HG03565 (cell line): ENCODE results near the gene THAP5.

Source experiments
- ATAC-seq: cut with Tn5 transposase; IDR thresholded peaks from one replicate; pipeline ENCODE4 v1.9.1; 2021; ENCODE audit warnings: mild to moderate bottlenecking, moderate library complexity; ENCODE audit not compliant: unreplicated experiment

Gene THAP5

GRCh38 chr7:108569381-108570145 lies at the start of gene THAP5, which contains the start of gene DNAJB9:
Gene THAP5 (minus strand): TSS chr7:108569706. CDS start chr7:108569569, 137 bp downstream.
Gene DNAJB9 (plus strand): TSS chr7:108569874. CDS start chr7:108571727, 1,853 bp downstream.
- ATAC-seq: peak; percentile 95

GRCh38 chr7:108618056-108618455 lies 48.5 kb upstream of the THAP5 start:
- ATAC-seq: no peak

GRCh38 chr7:108614896-108615295 lies 45.4 kb upstream of the THAP5 start:
- ATAC-seq: no peak

GRCh38 chr7:108613949-108614381 lies 44.5 kb upstream of the THAP5 start:
- ATAC-seq: no peak

GRCh38 chr7:108613147-108613948 lies 43.8 kb upstream of the THAP5 start:
- peak; percentile 83 for ATAC-seq

- no peak for ATAC-seq
Observed at GRCh38 chr7:108611268-108611667, 41.8 kb upstream of the THAP5 start.

- ATAC-seq: no peak
Observed at GRCh38 chr7:108609643-108610042, 40.1 kb upstream of the THAP5 start.

- peak; percentile 84 for ATAC-seq
Observed at GRCh38 chr7:108605559-108606201, 36.2 kb upstream of the THAP5 start.

GRCh38 chr7:108604307-108605077 lies 35.0 kb upstream of the THAP5 start:
- ATAC-seq: no peak

- no peak for ATAC-seq
Observed at GRCh38 chr7:108603656-108604306, 34.3 kb upstream of the THAP5 start.

GRCh38 chr7:108600399-108600798 lies 30.9 kb upstream of the THAP5 start:
- no peak for ATAC-seq

- ATAC-seq: no peak
Observed at GRCh38 chr7:108598914-108599580, 29.5 kb upstream of the THAP5 start.

- no peak for ATAC-seq
Observed at GRCh38 chr7:108598153-108598552, 28.6 kb upstream of the THAP5 start.

- ATAC-seq: peak; percentile 76
Observed at GRCh38 chr7:108596560-108596959, 27.1 kb upstream of the THAP5 start.

GRCh38 chr7:108592646-108593201 lies 23.2 kb upstream of the THAP5 start:
- ATAC-seq: no peak

GRCh38 chr7:108590606-108591005 lies 21.1 kb upstream of the THAP5 start:
- ATAC-seq: no peak

- ATAC-seq: no peak
Observed at GRCh38 chr7:108589874-108590273, 20.4 kb upstream of the THAP5 start.

- no peak for ATAC-seq
Observed at GRCh38 chr7:108589199-108589598, 19.7 kb upstream of the THAP5 start.

- ATAC-seq: no peak
Observed at GRCh38 chr7:108586274-108586710, 16.8 kb upstream of the THAP5 start.
